ENCODE measurements around the gene LTBP1. TPM values are rescaled to one million over a fixed set of nuclear protein-coding genes. Genes with fewer than 3 reads are reported as not detected.
"Not testable (repeated sequence)": the region's sequence is repeated elsewhere in the genome, so short reads cannot be mapped to it uniquely, and the experiment has no call there.

LTBP1 gene
- polyA plus RNA-seq, 2 of the 4 experiments (the other 2 are of a cell fraction) = 23.8 to 30.4 TPM

DNA sequence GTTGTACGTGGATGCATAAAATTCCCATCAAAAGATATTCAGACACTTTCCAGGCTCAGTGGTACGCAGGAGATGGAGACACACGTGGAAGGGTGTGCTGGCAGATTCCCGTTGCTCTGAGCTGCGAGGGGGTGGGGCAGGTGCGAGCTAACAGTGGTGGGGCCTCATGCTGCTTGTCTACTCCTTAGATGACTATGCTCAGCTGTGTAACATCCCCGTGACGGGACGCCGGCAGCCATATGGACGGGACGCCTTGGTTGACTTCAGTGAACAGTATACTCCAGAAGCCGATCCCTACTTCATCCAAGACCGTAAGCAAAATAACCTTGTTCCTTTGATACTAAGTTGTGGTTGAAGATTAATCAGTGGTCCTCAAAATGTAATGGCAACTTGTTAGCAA, 442.2 kb downstream of the LTBP1 start:
- WGBS (ENCODE audit: missing lambda C conversion rate) = 84% methylated on average over 14 of the region's 14 CpGs
- H3K4me1 ChIP-seq = peaks cover 5% of the 10 kb centered on the region; the same call in 1 of the 3 replicates
- FAIRE-seq (no peak), DNase-seq (ENCODE audit: low read depth in 1 of 2, low spot score in 1 of 2) (no peak), ATAC-seq (no peak)
- no peak overlapping the region for H3K4me3 ChIP-seq
- TF ChIP-seq KDM1A (IDR thresholded peaks at IDR 0.05; ENCODE audit: low read depth) = no peak
- TF ChIP-seq HEYL (CRISPR knock-in tag; IDR thresholded peaks at IDR 0.05) = no peak
- no peak for TF ChIP-seq HOXA7 (CRISPR knock-in tag; IDR thresholded peaks at IDR 0.05)
- no peak for TF ChIP-seq ESRRA (IDR thresholded peaks at IDR 0.05; ENCODE audit: borderline replicate concordance, low read length)
- no peak for TF ChIP-seq EHMT2 (IDR thresholded peaks at IDR 0.05; ENCODE audit: low read depth)
- TF ChIP-seq, protein P1, sequence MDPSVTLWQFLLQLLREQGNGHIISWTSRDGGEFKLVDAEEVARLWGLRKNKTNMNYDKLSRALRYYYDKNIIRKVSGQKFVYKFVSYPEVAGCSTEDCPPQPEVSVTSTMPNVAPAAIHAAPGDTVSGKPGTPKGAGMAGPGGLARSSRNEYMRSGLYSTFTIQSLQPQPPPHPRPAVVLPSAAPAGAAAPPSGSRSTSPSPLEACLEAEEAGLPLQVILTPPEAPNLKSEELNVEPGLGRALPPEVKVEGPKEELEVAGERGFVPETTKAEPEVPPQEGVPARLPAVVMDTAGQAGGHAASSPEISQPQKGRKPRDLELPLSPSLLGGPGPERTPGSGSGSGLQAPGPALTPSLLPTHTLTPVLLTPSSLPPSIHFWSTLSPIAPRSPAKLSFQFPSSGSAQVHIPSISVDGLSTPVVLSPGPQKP (IDR thresholded peaks at IDR 0.05; ENCODE audit: low read depth, low read length) = no peak
- no peak overlapping the region for H3K4me2 ChIP-seq
- no peaks in the 10 kb centered on the region for H3K9me3 ChIP-seq
- POLR2A ChIA-PET = no interaction called here
- no peak overlapping the region for H3K27ac ChIP-seq
- CTCF ChIA-PET = interaction anchor here (0.6 to 2.3 kb wide), 7 partner anchors 9 to 355 kb away, joined by 3 to 11 read pairs (median 4); no protein-coding TSS in a partner anchor

DNA sequence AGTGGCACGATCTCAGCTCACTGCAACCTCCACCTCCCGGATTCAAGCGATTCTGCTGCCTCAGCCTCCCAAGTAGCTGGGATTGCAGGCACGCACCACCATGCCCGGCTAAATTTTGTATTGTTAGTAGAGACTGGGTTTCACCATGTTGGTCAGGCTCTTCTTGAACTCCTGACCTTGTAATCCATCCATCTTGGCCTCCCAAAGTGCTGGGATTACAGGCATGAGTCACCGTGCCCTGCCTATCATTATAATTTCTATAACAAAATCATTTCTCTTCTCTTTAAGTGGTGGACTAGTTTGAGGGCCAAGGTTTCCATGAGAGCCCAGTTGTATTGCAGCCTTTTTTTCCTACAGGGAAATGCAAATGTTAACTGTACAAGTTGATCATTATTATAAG, 442.9 kb downstream of the LTBP1 start:
- FAIRE-seq; ATAC-seq; H3K4me1 ChIP-seq; H3K4me3 ChIP-seq; H3K4me2 ChIP-seq; H3K9me3 ChIP-seq; POLR2A ChIA-PET; H3K27ac ChIP-seq; DNase-seq (ENCODE audit: low read depth in 1 of 2, low spot score in 1 of 2): not testable (repeated sequence)
- CTCF ChIA-PET = interaction anchor here (0.6 to 2.3 kb wide), 5 partner anchors 10 to 355 kb away, joined by 4 to 11 read pairs (median 5); no protein-coding TSS in a partner anchor
- 93% methylated on average over 6 of the region's 6 CpGs for WGBS (ENCODE audit: missing lambda C conversion rate)

DNA sequence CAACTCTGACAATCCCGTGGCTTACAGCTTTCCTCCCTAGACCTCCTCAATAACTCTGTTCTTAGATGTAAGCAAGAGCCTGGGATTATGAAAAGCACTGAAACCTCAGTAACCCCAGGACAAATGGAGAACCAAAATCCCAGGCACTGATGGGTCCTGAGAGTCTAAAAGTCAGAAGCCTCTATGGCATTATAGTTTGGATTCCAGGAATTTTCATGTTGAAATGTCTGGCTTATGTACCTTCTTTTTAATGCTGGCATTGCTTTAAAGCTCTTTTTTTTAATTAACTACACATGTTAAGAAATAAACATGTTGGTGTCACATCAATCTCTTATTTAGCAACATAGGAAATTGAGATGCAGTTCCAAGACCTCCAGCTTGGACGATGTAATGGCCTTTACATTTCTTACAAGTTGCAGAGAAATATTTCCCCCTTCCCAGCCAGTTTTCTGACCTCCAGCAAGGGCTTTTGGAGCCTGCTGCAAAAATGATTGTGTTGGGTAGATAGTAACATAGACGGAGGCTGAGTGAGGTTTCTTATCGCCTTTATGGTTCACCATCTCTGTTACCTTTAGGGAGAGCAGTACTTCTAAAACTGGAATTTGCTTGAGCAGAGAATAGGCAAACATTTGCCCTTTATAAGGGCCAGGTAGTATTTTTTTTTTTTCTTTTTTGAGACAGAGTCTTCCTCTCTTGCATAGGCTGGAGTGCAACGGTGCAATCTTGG, 444.9 kb downstream of the LTBP1 start:
- Histone ChIP-seq H3K27ac (no peak overlapping the region), H3K4me3 (no peak overlapping the region), H3K4me2 (no peak overlapping the region), H3K4me1 (peaks cover 5% of the 10 kb centered on the region; the same call in 1 of the 3 replicates), H3K9me3 (no peaks in the 10 kb centered on the region)
- TF ChIP-seq BHLHE40 (IDR thresholded peaks at IDR 0.05; ENCODE audit: low read depth, low read length) = no peak
- no peak for TF ChIP-seq HDAC2 (IDR thresholded peaks at IDR 0.05)
- TF ChIP-seq FOSL2 (IDR thresholded peaks at IDR 0.05) = no peak
- no peak for TF ChIP-seq FOSL2 (CRISPR knock-in tag; IDR thresholded peaks at IDR 0.05)
- no peak for TF ChIP-seq RARB (CRISPR knock-in tag; IDR thresholded peaks at IDR 0.05)
- TF ChIP-seq, protein P2, sequence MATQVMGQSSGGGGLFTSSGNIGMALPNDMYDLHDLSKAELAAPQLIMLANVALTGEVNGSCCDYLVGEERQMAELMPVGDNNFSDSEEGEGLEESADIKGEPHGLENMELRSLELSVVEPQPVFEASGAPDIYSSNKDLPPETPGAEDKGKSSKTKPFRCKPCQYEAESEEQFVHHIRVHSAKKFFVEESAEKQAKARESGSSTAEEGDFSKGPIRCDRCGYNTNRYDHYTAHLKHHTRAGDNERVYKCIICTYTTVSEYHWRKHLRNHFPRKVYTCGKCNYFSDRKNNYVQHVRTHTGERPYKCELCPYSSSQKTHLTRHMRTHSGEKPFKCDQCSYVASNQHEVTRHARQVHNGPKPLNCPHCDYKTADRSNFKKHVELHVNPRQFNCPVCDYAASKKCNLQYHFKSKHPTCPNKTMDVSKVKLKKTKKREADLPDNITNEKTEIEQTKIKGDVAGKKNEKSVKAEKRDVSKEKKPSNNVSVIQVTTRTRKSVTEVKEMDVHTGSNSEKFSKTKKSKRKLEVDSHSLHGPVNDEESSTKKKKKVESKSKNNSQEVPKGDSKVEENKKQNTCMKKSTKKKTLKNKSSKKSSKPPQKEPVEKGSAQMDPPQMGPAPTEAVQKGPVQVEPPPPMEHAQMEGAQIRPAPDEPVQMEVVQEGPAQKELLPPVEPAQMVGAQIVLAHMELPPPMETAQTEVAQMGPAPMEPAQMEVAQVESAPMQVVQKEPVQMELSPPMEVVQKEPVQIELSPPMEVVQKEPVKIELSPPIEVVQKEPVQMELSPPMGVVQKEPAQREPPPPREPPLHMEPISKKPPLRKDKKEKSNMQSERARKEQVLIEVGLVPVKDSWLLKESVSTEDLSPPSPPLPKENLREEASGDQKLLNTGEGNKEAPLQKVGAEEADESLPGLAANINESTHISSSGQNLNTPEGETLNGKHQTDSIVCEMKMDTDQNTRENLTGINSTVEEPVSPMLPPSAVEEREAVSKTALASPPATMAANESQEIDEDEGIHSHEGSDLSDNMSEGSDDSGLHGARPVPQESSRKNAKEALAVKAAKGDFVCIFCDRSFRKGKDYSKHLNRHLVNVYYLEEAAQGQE (IDR thresholded peaks at IDR 0.05) = no peak
- no peak for TF ChIP-seq SMC3 (IDR thresholded peaks at IDR 0.05)
- TF ChIP-seq, protein P3, sequence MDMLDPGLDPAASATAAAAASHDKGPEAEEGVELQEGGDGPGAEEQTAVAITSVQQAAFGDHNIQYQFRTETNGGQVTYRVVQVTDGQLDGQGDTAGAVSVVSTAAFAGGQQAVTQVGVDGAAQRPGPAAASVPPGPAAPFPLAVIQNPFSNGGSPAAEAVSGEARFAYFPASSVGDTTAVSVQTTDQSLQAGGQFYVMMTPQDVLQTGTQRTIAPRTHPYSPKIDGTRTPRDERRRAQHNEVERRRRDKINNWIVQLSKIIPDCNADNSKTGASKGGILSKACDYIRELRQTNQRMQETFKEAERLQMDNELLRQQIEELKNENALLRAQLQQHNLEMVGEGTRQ (IDR thresholded peaks at IDR 0.05) = no peak
- TF ChIP-seq KDM5A (IDR thresholded peaks at IDR 0.05) = no peak
- no peak for TF ChIP-seq ZNF302 (CRISPR knock-in tag; IDR thresholded peaks at IDR 0.05)
- DNase-seq (ENCODE audit: low read depth in 1 of 2, low spot score in 1 of 2) (no peak), FAIRE-seq (no peak), ATAC-seq (no peak)
- ChIA-PET CTCF (interaction anchor here (0.9 to 2.2 kb wide), 5 partner anchors 11 to 357 kb away, joined by 3 to 6 read pairs (median 4); no protein-coding TSS in a partner anchor), POLR2A (no interaction called here)
- 71% methylated on average over 5 of the region's 5 CpGs for WGBS (ENCODE audit: missing lambda C conversion rate)
